Upper lobe of left lung (tissue), 6 donors: ENCODE measurements around the gene ERICH2. TPM values are rescaled to one million over a fixed set of nuclear protein-coding genes. Genes with fewer than 3 reads are reported as not detected.
A peak's percentile ranks its signal among the peaks of the same experiment; 100 is the strongest.

Experiments used
- ATAC-seq, 2 donors: fragments of 200-7000 bp; cut with Tn5 transposase; one replicate each; pipeline ENCODE4 v1.9.1; 2022; ENCODE audit warnings: mild to moderate bottlenecking in 2 of 2, moderate library complexity in 2 of 2; ENCODE audit not compliant: low FRiP score in 2 of 2
- DNase-seq, 2 donors: peaks; one replicate each; pipeline ENCODE4 v3.0.0-alpha.2; 2019 to 2020
- H3K27ac ChIP-seq, 4 donors: fragments of 200-600 bp; sonication (generic); one replicate each; pipeline ENCODE4 v1.5.1; 2016 to 2019
- H3K27me3 ChIP-seq, 4 donors: fragments of 200-600 bp; sonication (generic); one replicate each; pipeline ENCODE4 v1.5.1; 2017 to 2019
- H3K36me3 ChIP-seq, 4 donors: fragments of 200-600 bp; sonication (generic); one replicate each; pipeline ENCODE4 v1.5.1; 2016 to 2019
- H3K4me1 ChIP-seq, 4 donors: fragments of 200-600 bp; sonication (generic); one replicate each; pipeline ENCODE4 v1.5.1; 2018 to 2019
- H3K4me3 ChIP-seq, 4 donors: fragments of 200-600 bp; sonication (generic); one replicate each; pipeline ENCODE4 v1.5.1; 2017 to 2019; ENCODE audit warnings: mild to moderate bottlenecking in 2 of 4, moderate library complexity in 1 of 4
- H3K9me3 ChIP-seq, 4 donors: fragments of 200-600 bp; sonication (generic); one replicate each; pipeline ENCODE4 v1.5.1; 2018 to 2019
- CTCF ChIP-seq, 6 experiments: fragments of 450-650 bp in 4 of 6; fragments of 200-600 bp in 2 of 6; sonication (generic) in 2 of 6; IDR thresholded peaks; one replicate each; pipeline ENCODE4 v1.5.1; 2016 to 2019; ENCODE audit warnings: antibody characterized with exemption in 6 of 6
- EP300 ChIP-seq, 4 donors: sonication (generic); formaldehyde crosslinking; IDR thresholded peaks; one replicate each; pipeline ENCODE4 v1.5.1; 2017; ENCODE audit warnings: antibody characterized with exemption in 4 of 4, control low read depth in 2 of 4
- POLR2A ChIP-seq, 4 donors: fragments of 450-650 bp; IDR thresholded peaks; one replicate each; pipeline ENCODE4 v1.5.1; 2016 to 2017; ENCODE audit warnings: antibody characterized with exemption in 4 of 4, mild to moderate bottlenecking in 2 of 4
- POLR2AphosphoS5 ChIP-seq, 2 donors: sonication (generic); formaldehyde crosslinking; IDR thresholded peaks; one replicate each; pipeline ENCODE4 v1.5.1; 2017; ENCODE audit warnings: antibody characterized with exemption in 2 of 2
- WGBS, 2 donors: methylation state at CpG; one replicate each; pipeline ENCODE4 v1.1.5; 2017 to 2018; 5-methylcytosine and 5-hydroxymethylcytosine counted together
- total RNA-seq, 6 donors: library from RNA; depleted of rRNA in 4 of 6; stranded (reverse); fragments of >200 nt in 4 of 6; gene quantifications; one replicate each; pipeline versions ENCODE4 v1.1.0 to v1.2.1, GENCODE V29; 2016 to 2021
- donor health status: DM: no; HTN: no; CAD: no; lungs with moderate emphysema.
- donor health status: DM: no; HTN: yes; CAD: no; lungs with severe emphysema.

Gene ERICH2
- total RNA-seq, 6 donors from 2014 or later = 1.6 to 19.7 (median 4.3) TPM

DNA sequence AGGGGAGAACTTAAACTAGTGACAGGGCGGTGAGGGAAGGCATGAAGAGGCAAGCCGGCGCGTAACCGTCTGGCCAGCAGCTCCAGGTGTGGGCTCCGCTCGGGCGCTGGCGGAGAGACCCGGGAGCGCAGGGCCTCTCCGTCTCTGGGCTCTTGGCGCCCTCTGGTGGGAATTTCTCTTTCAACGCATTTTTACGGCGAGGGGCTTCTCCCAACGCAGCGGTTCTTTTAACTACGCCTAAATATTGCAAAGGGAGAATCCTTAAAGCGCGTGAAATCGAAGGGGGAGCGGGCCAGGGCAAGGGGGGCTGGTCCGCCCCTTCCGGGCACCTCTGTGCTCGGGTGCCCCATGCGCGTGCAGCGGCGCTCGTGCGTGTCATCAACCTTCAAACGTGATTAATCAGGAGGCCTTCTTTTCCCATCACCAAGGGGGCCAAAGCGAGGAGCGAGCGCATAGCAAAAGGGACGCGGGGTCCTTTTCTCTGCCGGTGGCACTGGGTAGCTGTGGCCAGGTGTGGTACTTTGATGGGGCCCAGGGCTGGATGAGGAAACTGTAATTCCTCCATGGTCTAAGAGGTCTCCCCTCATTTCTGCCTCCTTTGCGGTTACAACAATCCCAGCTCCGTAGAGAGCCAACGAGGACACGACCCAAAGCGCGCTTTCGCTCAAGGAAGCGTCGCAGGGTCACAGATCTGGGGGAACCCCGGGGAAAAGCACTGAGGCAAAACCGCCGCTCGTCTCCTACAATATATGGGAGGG lies 45.7 kb downstream of the ERICH2 start:
- H3K27ac ChIP-seq = no peak overlapping the region

GRCh38 chr2:170816504-170817092 lies 46.4 kb downstream of the ERICH2 start, which contains the start of gene GAD1:
Gene GAD1 (plus strand): TSS chr2:170816887. CDS start chr2:170818592, 1,705 bp downstream.
- Histone ChIP-seq H3K4me3 (peak within 1 kb of the TSS; percentile 23 to 49 (median 38)), H3K27me3 (peaks cover 4 to 81% (median 63%) of the 10 kb centered on the region in 4 donors), H3K9me3 (no peaks in the 10 kb centered on the region), H3K27ac (no peak within 1 kb of the TSS), H3K4me1 (peaks cover 54 to 75% (median 62%) of the 10 kb centered on the region in 4 donors), H3K36me3 (no peaks in the 10 kb centered on the region)
- DNase-seq = peak; percentile 59 to 87
- ATAC-seq = peak; percentile 61 to 64
- WGBS, 2 donors = 1% methylated on average over 14 to 49 of the region's 49 CpGs
- TF ChIP-seq POLR2AphosphoS5 (IDR thresholded peaks at IDR 0.05) = no peak
- no peak for TF ChIP-seq CTCF (IDR thresholded peaks at IDR 0.05)
- no peak for TF ChIP-seq EP300 (IDR thresholded peaks at IDR 0.05)
- TF ChIP-seq POLR2A (IDR thresholded peaks at IDR 0.05) = no peak

More for the DNA sequence above, 45.7 kb downstream of the ERICH2 start:
- peak; percentile 60 to 87 for DNase-seq
- H3K36me3 ChIP-seq = no peaks in the 10 kb centered on the region
- H3K4me3 ChIP-seq = peak overlapping the region in 3 of 4 donors; percentile 28 to 49 (median 49)
- H3K9me3 ChIP-seq = no peaks in the 10 kb centered on the region
- peak; percentile 65 to 72 for ATAC-seq
- peaks cover 4 to 74% (median 60%) of the 10 kb centered on the region in 4 donors for H3K27me3 ChIP-seq
- H3K4me1 ChIP-seq = peaks cover 47 to 68% (median 55%) of the 10 kb centered on the region in 4 donors
- WGBS, 2 donors = 1 to 2% methylated on average over 38 to 52 of the region's 52 CpGs
- TF ChIP-seq EP300 (IDR thresholded peaks at IDR 0.05) (no peak), CTCF (IDR thresholded peaks at IDR 0.05) (peak; percentile 64 to 85 (median 77)), POLR2A (IDR thresholded peaks at IDR 0.05) (no peak)

GRCh38 chr2:170817093-170818035 lies 47.2 kb downstream of the ERICH2 start:
- WGBS, 2 donors = 1% methylated on average over 25 to 45 of the region's 69 CpGs
- ATAC-seq (no peak), DNase-seq (peak in 1 of 2 donors; percentile 86)
- no peak overlapping the region for H3K27ac ChIP-seq
- peaks cover 4 to 88% (median 70%) of the 10 kb centered on the region in 4 donors for H3K27me3 ChIP-seq
- peak overlapping the region; percentile 23 to 49 (median 38) for H3K4me3 ChIP-seq
- H3K36me3 ChIP-seq = no peaks in the 10 kb centered on the region
- TF ChIP-seq POLR2A (IDR thresholded peaks at IDR 0.05) (no peak), CTCF (IDR thresholded peaks at IDR 0.05) (no peak), EP300 (IDR thresholded peaks at IDR 0.05) (no peak), POLR2AphosphoS5 (IDR thresholded peaks at IDR 0.05) (no peak)
- no peaks in the 10 kb centered on the region for H3K9me3 ChIP-seq
- peaks cover 61 to 83% (median 70%) of the 10 kb centered on the region in 4 donors for H3K4me1 ChIP-seq

- no peaks in the 10 kb centered on the region for H3K36me3 ChIP-seq
- ATAC-seq (no peak), DNase-seq (peak in 1 of 2 donors; percentile 69)
- H3K27me3 ChIP-seq = peaks cover 4 to 96% (median 72%) of the 10 kb centered on the region in 4 donors
- H3K9me3 ChIP-seq = no peaks in the 10 kb centered on the region
- no peak overlapping the region for H3K27ac ChIP-seq
- H3K4me1 ChIP-seq = peaks cover 70 to 90% (median 78%) of the 10 kb centered on the region in 4 donors
- TF ChIP-seq CTCF (IDR thresholded peaks at IDR 0.05) (no peak), POLR2AphosphoS5 (IDR thresholded peaks at IDR 0.05) (no peak), EP300 (IDR thresholded peaks at IDR 0.05) (no peak), POLR2A (IDR thresholded peaks at IDR 0.05) (no peak)
- peak overlapping the region in 3 of 4 donors; percentile 28 to 49 (median 49) for H3K4me3 ChIP-seq
- WGBS, 2 donors = 4% methylated on average over 29 to 52 of the region's 60 CpGs
Observed at GRCh38 chr2:170818036-170818751, 48.0 kb downstream of the ERICH2 start.
